Neural progenitor cell (in vitro differentiated cells): ENCODE measurements around the gene KIF16B.

Experiments
- CTCF ChIP-seq: fragments of 200-600 bp; sonication (generic); IDR thresholded peaks from 2 replicates; pipeline ENCODE4 v1.5.1; 2017; ENCODE audit warnings: antibody characterized with exemption, mild to moderate bottlenecking
- EZH2 ChIP-seq: fragments of 200-600 bp; sonication (generic); IDR thresholded peaks from 2 replicates; pipeline ENCODE4 v1.6.1; 2017; ENCODE audit warnings: antibody characterized with exemption, mild to moderate bottlenecking, moderate library complexity

GRCh38 chr20:16311756-16312155 is 261.5 kb downstream of the KIF16B start:
- TF ChIP-seq CTCF (no peak), EZH2 (no peak)
